HEK293T (cell line): ENCODE measurements around the gene INSL3.

ENCODE experiments used
- BHLHE40 ChIP-seq: fragments of 450-650 bp; IDR thresholded peaks from 2 replicates; pipeline ENCODE4 v1.6.1; 2016; ENCODE audit warnings: mild to moderate bottlenecking, moderate library complexity, borderline replicate concordance
- CTBP1 ChIP-seq: fragments of 450-650 bp; IDR thresholded peaks from 2 replicates; pipeline ENCODE4 v1.6.1; 2016; ENCODE audit warnings: borderline replicate concordance
- ELF4 ChIP-seq: fragments of 450-650 bp; IDR thresholded peaks from 2 replicates; pipeline ENCODE4 v1.6.1; 2017; ENCODE audit warnings: antibody characterized with exemption
- FOXA1 ChIP-seq: fragments of 450-650 bp; IDR thresholded peaks from 2 replicates; pipeline ENCODE4 v1.6.1; 2016; ENCODE audit warnings: mild to moderate bottlenecking
- FOXK2 ChIP-seq: fragments of 450-650 bp; IDR thresholded peaks from 2 replicates; pipeline ENCODE4 v1.6.1; 2016; ENCODE audit warnings: mild to moderate bottlenecking
- HDGF ChIP-seq: fragments of 450-650 bp; IDR thresholded peaks from 2 replicates; pipeline ENCODE4 v1.6.1; 2017; ENCODE audit warnings: antibody characterized with exemption, borderline replicate concordance
- NFRKB ChIP-seq: fragments of 450-650 bp; IDR thresholded peaks from 2 replicates; pipeline ENCODE4 v1.6.1; 2016; ENCODE audit warnings: mild to moderate bottlenecking, moderate library complexity
- SUZ12 ChIP-seq: fragments of 450-650 bp; IDR thresholded peaks from 2 replicates; pipeline ENCODE4 v1.6.1; 2016; ENCODE audit warnings: mild to moderate bottlenecking
- TARDBP ChIP-seq: fragments of 450-650 bp; IDR thresholded peaks from 2 replicates; pipeline ENCODE4 v1.6.1; 2016

DNA sequence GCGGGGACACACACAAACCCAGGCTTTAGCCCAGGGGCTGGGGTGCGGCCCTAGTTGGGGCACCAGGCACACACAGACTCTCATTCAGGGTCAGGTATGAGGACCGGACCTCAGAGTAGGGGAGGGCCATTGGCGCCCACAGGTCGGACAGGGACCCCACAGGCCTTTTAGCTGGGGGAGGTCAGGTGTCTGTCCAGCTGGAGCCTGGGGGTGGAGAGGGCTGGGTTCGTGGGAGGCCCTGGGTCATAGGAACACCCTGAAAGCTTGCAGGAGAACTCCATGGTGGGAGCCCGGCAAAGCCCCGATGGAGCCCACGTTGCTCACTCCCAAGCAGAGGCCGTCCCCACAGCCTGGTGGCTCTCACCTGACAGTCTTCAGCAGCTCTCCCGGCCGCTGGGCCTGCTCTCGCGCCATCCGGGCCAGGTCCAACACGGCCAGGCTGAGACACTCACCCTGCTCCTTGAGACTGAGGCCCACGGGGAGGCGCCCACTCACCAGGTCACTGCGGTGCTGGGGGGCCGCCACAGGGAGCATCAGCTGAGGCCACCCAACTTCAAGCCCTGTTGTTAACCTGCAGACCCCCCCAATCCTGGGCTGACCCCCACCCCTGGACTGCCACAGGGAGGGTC is 21.5 kb upstream of the INSL3 start:
- no peak for TF ChIP-seq ELF4
- TF ChIP-seq BHLHE40 = no peak
- no peak for TF ChIP-seq TARDBP
- no peak for TF ChIP-seq SUZ12
- no peak for TF ChIP-seq CTBP1
- TF ChIP-seq FOXA1 = no peak
- no peak for TF ChIP-seq NFRKB
- TF ChIP-seq FOXK2 = no peak
- no peak for TF ChIP-seq HDGF
